ENCODE data around the gene RNF144B.
"Not testable (repeated sequence)": the region's sequence is repeated elsewhere in the genome, so short reads cannot be mapped to it uniquely, and the experiment has no call there.

The RNF144B gene

GRCh38 chr6:18371010-18371409, 16.1 kb upstream of the RNF144B start:
- no peak for DNase-seq (ENCODE audit: low spot score)

- DNase-seq (ENCODE audit: low spot score): no peak
These were observed 15.5 kb upstream of the RNF144B start for GRCh38 chr6:18371656-18372055.

- no peak for DNase-seq (ENCODE audit: low spot score)
These were observed 6.9 kb upstream of the RNF144B start for GRCh38 chr6:18380158-18380836.

DNA sequence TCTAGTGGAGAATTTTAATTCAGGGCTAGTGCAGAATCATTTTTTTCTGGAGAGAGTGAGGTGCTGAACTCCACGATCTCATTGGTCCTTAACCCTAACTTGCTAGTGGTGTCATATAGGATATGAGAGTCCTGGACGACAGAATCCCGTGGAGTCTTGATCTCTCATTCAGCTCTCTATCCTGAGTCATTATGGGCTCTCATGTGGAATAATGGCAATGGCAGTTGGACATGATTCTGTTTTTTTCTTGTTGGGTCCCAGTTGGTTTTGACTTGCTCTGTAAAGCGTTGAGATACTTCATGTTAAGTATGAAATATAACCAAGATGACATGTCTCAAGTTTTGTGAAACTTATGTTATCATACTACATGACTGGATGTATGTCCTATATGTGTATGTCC, 6.3 kb upstream of the RNF144B start:
- DNase-seq (ENCODE audit: low spot score): no peak

GRCh38 chr6:18383441-18383840, 3.7 kb upstream of the RNF144B start:
- no peak for DNase-seq (ENCODE audit: low spot score)

DNA sequence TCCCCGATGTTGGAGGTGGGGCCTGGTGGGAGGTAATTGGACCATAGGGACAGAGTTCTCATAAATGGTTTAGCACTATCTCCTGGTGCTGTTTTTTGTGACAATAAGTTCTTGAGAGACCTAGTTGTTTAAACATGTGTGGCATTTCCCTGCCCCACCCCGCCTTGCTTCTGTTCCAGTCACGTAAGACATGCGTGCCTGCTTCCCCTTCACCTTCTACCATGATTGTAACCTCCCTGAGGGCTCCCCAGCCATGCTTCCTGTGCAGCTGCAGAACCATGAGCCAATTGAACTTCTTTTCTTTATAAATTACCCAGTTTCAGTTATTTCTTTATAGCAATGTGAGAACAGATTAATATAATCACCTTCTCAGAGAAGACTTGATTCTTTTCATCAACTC, 2.5 kb upstream of the RNF144B start:
- no peak for DNase-seq (ENCODE audit: low spot score)

GRCh38 chr6:18386298-18386976, 713 bp upstream of the RNF144B start:
- no peak for DNase-seq (ENCODE audit: low spot score)

GRCh38 chr6:18388271-18388670, 1.1 kb downstream of the RNF144B start:
- no peak for DNase-seq (ENCODE audit: low spot score)

GRCh38 chr6:18388942-18389341, 1.8 kb downstream of the RNF144B start:
- no peak for DNase-seq (ENCODE audit: low spot score)

DNA sequence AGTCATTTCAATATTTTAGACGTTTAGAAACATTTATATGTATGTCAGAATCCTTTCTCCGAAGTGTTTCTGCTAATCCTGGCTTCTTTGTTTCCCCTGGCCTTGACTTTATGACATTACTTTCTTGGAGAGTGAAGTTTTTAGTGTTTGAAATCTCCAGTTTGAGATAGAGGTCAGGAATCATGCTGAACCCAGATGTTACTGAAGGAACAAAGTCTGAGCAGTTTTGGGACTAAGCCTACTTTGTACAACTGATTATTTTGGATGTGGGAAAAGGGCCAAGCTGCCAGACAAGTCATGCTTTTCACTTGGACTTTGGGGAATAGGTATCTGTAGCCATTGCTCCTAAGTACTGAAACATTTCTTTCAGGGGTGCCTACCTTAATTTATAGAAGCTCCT, 2.3 kb downstream of the RNF144B start:
- DNase-seq (ENCODE audit: low spot score): no peak

DNA sequence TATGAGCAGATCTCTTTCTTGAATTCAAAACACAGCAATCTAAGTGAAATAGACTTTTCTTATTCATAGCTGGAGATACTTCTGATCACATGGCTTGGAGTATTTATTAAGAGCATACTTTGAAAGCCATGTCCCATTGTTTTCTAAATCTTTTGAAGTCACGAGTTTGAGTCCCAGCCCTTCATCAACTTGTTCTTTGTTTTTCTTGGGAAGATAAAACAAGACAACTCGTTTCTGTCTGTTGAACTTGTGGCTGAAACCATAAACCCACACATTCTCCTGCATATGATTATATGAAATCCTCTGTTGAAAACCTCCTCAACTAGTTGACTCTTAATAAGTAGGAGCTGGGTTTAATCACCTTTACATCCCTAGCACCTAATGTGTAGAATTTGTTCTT, 3.3 kb downstream of the RNF144B start:
- DNase-seq (ENCODE audit: low spot score): no peak

GRCh38 chr6:18391023-18391422, 3.9 kb downstream of the RNF144B start:
- no peak for DNase-seq (ENCODE audit: low spot score)

DNA sequence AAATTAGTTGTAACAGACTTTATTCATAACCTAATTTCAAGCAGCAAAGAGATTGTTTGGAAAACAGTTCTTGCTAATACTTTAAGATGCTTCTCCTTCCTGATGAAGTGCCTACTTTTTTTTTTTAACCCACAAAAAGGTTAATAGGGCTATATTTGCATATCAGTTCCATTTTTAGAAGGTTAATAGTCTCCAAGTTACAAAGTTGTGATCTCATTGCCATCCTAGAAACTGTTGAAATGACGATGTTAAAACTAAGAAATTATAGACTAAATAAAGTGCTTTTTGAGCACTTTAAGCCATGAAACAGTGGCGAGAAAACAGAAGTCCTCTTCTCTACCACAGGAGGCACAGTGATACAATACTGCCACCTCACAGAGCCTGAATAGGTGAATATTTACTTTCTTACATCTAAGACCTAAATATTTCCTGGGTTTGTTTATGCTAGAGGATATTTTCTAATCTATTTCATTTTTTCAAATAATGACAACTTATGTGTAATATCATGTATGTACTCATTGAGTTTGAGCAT, 5.3 kb downstream of the RNF144B start:
- DNase-seq (ENCODE audit: low spot score): no peak

DNA sequence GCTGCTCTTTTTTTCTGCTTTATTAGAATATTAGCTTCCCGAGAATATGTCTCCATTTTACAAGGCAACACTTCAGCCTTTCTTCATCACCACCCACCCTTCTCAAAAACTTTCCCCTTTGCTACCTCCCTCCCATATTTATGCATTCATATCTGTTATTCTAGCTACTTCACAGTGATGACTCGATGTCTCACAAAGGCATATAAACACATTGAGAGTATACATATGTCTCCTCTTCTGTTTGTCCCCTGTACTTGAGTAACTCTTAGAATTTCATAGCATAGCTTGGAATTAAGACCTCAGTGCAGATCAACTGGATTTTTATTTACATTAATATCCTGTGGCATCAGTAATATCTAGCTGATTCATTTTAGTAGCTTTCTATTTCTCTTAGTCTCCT, 6.5 kb downstream of the RNF144B start:
- no peak for DNase-seq (ENCODE audit: low spot score)

DNA sequence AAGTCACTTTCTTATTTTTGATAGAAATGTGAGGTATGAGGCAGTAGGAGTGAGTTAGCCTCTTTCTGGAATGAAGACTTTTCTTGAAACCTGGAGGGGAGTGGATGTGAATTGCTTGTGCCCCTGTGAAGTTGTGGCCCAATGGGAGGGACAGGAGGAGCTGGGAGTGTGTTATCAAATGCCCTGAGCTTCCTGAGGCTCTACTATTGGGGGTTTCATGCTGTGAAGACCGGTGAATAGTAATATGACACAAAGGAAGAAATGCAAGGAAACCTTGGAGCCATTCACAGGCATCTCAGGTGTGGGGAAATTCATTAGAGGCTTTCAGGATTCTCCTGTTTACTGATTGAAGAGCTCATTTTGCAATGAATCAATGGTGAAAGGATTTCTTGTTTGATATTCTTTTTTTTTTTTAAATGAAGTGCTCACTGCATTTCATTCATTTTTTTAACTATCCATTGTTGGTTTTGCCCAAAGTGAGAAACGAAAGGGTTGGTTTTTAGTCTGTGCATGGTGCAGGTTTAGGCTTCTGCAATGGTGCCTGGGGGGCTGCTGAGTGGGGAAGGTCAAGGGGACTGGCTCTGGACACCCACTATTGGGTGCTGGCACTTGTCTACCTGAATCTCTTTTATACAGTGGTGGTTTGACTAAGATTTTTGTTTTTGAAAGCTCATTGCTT, 8.2 kb downstream of the RNF144B start:
- DNase-seq (ENCODE audit: low spot score): no peak

DNA sequence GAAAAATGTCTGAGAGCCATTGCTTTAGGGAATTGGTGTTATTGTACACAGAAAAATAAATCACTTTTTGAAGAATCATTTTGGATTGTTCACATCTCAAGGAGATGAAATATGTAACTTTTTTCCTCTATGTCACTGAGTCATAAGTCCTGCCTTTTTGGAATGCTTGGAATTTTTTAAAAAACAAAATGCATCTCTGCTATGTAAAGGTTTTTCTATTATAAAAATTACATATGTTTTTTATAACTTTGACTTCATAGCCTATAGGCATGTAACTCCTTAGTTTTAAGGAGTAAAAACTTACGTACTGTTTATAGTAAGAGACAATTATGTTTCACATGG, 8.7 kb downstream of the RNF144B start:
- no peak for DNase-seq (ENCODE audit: low spot score)

DNA sequence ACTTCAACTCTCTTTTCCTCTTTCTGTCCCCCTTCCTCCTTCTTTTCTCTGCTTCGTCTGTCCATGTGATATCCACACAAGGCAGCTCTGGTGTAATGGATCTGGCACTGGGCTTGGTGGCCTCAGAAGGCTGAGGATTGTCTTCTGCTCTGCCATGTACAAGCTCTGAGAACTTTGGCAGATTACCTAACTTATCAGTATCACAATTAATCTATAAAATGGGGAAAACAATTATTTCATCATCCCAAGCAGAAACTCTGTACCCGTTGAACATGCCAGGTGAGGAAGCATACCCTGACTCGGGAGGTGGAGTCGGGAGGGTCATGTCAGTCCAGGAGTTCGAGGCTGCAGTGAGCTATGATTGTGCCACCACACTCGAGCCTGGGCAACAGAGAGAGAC, 10.6 kb downstream of the RNF144B start:
- DNase-seq (ENCODE audit: low spot score): no peak

GRCh38 chr6:18398225-18398624, 11.1 kb downstream of the RNF144B start:
- DNase-seq (ENCODE audit: low spot score): not testable (repeated sequence)

DNA sequence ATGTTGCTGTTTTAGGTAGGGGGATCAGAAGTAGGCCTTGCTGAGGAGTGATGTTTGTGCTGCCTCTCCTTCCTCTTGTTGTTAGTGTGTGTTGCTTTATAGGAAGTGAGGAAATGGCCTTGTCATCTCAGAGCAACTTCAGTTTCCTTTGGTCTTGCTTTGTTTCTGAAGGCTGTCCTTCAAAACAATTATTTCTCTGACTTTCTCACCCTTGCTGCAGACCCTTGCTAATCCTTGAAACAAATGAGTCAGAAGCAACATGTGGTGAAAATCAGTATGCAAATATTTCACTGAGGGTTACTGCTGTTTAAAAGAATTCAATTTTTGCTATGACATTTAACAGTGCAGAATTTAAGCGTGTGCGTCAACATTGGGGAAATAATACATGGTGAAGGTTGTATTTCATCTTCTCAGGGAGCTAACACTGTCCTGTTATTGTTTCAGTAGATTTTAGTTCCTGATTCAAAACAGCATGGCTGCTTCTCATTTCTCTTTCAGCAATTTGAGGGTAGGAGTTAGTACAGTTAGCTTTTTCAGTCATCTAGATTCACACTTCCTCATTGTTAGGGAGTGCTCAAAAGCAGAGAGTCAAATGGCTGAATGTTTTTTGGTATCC, 13.8 kb downstream of the RNF144B start:
- DNase-seq (ENCODE audit: low spot score): no peak

GRCh38 chr6:18404965-18405364, 17.8 kb downstream of the RNF144B start:
- not testable (repeated sequence) for DNase-seq (ENCODE audit: low spot score)

DNA sequence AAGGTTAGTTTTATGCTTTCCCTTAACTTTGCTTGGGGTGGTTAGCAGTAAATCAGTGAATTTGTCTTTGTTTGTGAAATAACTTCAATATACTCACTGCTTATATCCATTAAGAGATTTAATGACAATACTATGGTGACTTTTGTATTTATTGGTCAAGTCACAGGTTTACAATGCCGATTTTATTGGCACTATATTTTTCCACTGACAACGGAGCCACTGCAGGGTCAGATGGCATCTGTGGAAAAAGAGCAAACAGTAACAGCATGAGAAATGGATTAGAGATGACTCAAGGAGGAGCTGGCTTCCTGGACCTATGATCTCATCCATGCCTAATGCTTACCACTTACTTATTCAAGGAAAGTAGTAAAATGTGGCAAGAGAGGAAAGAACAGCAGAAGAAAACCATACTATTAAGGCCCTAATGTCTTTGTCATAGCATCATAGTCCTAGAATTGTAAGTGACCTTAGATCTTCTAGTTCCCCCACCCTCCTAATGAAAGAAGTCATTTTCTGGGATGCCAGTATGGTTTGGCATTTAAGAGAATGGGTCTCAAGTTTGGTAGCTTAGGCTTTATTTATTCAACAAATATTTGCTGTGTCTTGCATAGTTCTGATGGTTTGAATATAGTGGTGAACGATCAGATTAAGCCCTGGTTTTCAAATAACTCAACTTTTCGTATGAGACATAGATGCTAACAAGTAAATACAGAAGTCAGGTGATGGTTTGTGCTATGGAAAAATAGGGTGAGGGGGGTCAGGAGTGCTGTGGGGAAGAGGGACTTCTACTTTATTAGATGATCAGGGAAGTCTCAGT, 18.5 kb downstream of the RNF144B start:
- DNase-seq (ENCODE audit: low spot score): no peak

Measured in SK-N-DZ (cell line).